GM13976 (cell line): ENCODE results near the gene RAB40C.

Source experiments
- DNase-seq: peaks from one replicate; pipeline ENCODE4 v3.0.0; 2012; ENCODE audit warnings: low spot score
- in situ Hi-C: fragments of 300-500 bp; cut with MboI; formaldehyde crosslinking; loops from one replicate; pipeline ENCODE4 v1.12.0; 2022; ENCODE audit warnings: low sequenced_read_pairs, mixed read lengths, inconsistent platforms; ENCODE audit not compliant: unreplicated experiment
- TF ChIP-seq, protein P1 (sequence below): IDR thresholded peaks from 2 replicates; pipeline ENCODE4 v1.5.1; 2012; ENCODE audit warnings: borderline replicate concordance, mild to moderate bottlenecking; ENCODE audit not compliant: insufficient read depth; ENCODE audit errors: extremely low read depth, missing control alignments, control extremely low read depth

RAB40C gene

DNA sequence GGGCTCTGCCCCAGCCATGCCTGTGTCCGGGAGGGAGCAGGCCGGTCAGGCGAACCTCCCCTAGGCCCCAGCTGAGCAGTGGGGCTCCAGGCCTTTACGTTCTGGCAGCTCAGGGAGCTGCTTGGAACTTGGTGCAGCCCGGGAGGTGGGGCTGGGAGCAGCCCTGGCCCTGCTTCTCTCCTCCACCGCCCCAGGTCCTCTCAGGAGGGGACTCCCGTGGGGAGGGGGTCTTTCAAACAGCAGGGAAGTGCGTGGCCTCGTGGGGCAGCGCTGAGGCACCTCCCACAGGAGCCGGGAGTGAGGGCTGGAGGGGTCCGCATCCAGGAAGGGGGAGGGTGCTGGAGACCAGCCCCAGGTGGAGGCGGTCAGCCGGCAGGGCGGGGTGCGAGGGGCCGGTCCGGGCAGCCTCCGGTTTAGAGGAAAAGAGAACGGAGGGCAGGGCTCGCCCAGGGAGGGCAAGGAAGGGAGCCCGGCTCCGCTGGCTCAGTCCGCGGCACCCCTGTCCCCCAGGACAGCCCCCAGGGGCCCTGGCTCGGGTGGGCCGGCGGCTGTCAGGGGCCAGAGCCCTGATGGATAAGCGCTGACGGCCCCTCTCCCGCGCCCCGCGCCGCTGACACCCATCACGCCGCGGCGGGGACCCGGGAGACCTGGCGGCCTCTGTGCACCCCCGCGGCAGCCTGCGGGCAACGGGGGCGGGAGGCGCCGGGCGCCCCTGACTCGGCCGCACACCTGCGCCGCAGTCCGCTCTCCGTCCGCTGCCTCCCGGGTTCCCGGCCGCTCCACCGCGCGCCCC, 30.3 kb upstream of the RAB40C start:
- TF ChIP-seq, protein P1, sequence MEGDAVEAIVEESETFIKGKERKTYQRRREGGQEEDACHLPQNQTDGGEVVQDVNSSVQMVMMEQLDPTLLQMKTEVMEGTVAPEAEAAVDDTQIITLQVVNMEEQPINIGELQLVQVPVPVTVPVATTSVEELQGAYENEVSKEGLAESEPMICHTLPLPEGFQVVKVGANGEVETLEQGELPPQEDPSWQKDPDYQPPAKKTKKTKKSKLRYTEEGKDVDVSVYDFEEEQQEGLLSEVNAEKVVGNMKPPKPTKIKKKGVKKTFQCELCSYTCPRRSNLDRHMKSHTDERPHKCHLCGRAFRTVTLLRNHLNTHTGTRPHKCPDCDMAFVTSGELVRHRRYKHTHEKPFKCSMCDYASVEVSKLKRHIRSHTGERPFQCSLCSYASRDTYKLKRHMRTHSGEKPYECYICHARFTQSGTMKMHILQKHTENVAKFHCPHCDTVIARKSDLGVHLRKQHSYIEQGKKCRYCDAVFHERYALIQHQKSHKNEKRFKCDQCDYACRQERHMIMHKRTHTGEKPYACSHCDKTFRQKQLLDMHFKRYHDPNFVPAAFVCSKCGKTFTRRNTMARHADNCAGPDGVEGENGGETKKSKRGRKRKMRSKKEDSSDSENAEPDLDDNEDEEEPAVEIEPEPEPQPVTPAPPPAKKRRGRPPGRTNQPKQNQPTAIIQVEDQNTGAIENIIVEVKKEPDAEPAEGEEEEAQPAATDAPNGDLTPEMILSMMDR, result no peak
- in situ Hi-C loops, result no loop called here
- DNase-seq, result peak; percentile 43

DNA sequence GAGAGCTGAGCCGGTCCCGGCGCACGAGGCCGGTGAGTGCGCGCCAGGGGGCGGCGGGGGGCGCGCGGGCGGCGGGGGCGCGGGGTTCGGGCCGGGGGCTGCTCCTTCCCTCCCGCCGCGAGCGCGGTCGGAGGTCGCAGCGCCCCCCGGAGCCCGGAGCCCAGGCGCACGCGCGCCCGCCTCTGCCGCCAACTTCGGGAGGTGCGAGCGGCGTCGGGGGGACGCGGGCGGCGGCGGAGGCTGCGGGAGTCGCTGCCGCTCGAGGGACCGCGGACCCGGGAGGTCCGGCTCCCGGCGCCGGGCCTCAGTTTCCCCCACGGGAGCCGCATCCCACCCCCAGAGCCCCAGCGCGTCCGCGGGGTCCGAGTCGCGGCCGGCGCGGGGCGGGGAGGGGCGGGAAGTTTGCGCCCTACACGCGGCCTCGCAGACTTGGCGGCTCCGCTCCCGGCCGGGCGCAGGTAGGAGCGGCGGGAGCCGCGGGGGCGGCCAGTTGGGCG, 29.6 kb upstream of the RAB40C start, which contains the start of gene PRR35:
TSS of gene PRR35 (plus strand) at position 191 of the 497 bp plus-strand sequence. CDS start 2,901 bp downstream, outside the sequence.
- DNase-seq, result no peak

DNA sequence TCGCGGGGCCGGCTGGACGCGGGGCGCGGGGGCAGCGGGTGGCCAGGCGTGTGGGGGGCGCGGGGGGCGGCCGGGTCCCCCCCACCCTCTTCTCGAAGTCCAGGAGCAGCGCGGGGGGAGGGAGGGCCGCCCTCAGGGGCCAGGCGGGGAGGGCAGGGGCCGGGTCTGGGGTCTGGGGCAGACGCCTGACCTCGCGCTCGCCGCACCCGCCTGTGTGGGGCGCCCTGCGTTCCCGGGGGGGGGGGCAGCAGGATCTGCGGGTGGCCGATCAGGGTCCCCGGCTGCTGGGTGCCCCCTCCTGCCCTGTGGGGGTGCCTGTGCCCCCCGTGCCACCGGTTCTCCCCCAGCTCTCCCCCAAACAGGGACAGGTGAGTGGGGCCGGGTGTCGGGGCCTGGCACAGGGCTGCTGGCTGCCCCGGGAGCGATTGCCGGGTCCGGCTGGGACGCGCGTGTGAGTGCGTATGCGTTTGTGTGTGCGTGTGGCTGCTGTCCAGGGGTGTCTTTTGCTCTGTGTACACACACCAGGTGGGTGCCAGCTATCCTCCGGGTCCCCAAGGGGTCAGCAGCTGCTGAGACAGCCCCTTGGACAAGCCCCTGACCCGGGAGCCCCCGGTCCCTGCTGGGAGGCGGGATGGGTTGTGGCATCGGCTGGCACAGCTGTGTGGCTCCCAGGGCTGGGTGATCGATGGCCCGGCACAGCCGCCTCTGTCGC, 29.0 kb upstream of the RAB40C start:
- in situ Hi-C loops, result no loop called here
- TF ChIP-seq, protein P1, result no peak
- peak; percentile 42 for DNase-seq

More for the DNA sequence above, 29.6 kb upstream of the RAB40C start, which contains the start of gene PRR35:
- in situ Hi-C loops, result no loop called here
- TF ChIP-seq, protein P1, result no peak

DNA sequence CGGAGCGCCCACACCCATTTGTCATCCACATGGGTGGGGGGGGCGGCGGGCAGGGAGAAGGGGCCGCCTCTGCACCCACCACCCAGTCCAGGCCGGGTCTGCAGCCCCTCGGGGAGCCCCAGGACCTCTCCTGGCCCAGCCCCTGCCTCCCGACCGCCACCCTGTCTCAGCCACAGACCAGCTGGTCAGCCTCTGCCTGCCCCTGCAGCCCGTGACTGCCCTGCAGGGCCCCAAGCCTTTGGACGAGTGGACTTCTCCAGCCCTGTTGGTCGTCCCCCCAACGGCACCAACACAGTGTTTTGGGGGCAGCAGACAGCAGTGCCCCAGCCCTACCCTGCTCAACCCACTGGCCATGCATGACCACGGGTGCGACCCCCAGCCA, 28.5 kb upstream of the RAB40C start:
- TF ChIP-seq, protein P1, result no peak
- DNase-seq, result no peak
- in situ Hi-C loops, result no loop called here

DNA sequence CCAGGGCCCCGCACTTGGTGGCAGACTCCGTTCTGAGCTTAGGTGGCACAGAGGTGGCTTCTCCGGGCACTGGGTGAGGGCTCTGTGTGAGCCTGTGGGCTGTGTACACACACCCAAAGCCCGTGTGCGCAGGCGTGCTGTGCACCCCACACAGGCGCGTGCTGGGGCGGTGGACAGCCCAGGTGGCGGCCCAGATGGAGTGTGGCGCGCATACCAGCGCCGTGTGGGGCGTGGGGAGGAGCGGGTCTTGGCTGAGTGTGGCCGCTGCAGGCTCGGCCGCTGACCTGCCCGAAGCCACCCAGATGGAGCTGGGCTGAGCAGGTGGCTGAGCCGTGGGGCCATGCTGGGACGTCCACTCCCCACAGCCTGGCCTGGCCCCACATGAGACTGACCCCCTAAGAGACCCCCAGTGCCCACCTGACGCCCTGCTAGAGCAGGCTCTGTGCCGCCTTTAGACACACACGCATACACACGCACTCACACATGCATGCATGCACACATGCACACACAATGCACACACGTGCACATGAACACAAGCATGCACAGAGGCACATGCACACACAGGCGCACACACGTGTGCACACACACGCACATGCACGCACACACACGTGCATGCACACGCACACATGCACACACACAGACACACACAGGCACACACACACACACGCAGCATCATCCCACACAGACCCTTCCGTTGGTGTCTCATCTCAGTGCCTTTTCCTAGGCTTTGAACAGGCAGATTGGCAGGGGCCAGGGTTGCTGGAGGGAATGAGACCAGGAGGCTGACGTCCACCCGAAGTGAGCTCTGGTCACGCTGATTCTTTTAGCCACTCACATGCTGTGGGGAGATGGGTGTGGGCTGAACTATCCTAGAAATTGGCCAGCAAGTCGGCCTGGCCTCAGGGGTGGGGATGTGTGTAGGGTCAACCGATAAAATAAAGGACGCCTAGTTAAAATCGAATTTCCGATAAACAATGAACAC, 27.6 kb upstream of the RAB40C start:
- in situ Hi-C loops, result no loop called here
- DNase-seq, result no peak
- TF ChIP-seq, protein P1, result no peak
